ENCODE results near the gene DNMBP. TPM values are rescaled to one million over a fixed set of nuclear protein-coding genes. Genes with fewer than 3 reads are reported as not detected.

The DNMBP gene
- total RNA-seq, 6 donors from 2014 or later = 10.1 to 18.9 (median 12.6) TPM

DNA sequence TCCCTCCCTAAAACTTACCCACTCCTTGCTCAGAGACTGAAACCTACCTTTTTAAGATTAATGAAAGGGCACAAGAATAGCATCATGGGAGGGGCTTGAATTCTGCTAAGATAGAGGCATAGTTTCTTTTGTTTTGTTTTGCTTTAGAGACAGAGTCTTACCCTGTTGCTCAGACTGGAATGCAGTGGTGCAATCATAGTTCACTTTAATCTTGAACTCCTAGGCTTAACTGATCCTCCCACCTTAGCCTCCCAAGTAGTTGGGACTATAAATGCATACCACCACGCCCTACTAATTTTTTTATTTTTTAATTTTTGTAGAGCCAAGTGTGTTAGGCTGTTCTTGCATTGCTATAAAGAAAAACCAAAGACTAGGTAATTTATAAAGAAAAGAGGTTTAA, 17.7 kb upstream of the DNMBP start:
- no peaks in the 10 kb centered on the region for H3K36me3 ChIP-seq
- no peak for ATAC-seq (ENCODE audit: low FRiP score in 2 of 2)
- no peak overlapping the region for H3K27ac ChIP-seq
- H3K4me3 ChIP-seq = no peak overlapping the region
- no peak for DNase-seq
- 92 to 96% methylated on average over 1 of the region's 1 CpG for WGBS, 2 donors
- H3K9me3 ChIP-seq = peaks cover 0 to 9% (median 1%) of the 10 kb centered on the region in 4 donors
- TF ChIP-seq POLR2AphosphoS5 (IDR thresholded peaks at IDR 0.05) (no peak), EP300 (IDR thresholded peaks at IDR 0.05) (no peak), POLR2A (IDR thresholded peaks at IDR 0.05) (no peak), CTCF (IDR thresholded peaks at IDR 0.05) (no peak)
- H3K27me3 ChIP-seq = no peaks in the 10 kb centered on the region
- no peaks in the 10 kb centered on the region for H3K4me1 ChIP-seq

DNA sequence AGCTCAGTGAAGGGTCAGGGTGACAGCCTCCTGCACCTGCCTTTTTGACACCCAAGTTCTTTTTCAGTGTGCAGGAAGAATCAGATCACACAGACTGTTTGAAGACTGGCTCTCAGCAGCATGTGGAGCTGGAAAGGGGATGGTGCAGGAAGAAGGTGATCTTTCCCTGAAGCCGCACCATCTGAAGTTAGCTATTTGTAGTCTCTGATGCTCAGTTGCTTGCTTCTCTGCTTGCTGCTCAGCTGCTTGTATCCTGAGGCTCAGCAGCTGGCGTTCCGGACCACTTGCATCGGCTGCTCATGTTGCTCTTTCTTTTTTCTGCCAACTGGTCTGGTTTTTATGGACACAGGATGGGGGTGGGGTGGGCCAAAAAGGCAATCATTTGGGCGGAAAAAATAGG, 15.8 kb upstream of the DNMBP start:
- H3K4me3 ChIP-seq = no peak overlapping the region
- H3K4me1 ChIP-seq = no peaks in the 10 kb centered on the region
- WGBS, 2 donors = 83 to 89% methylated on average over 5 of the region's 5 CpGs
- no peaks in the 10 kb centered on the region for H3K36me3 ChIP-seq
- DNase-seq (no peak), ATAC-seq (ENCODE audit: low FRiP score in 2 of 2) (no peak)
- no peak overlapping the region for H3K27ac ChIP-seq
- peaks cover 0 to 9% (median 1%) of the 10 kb centered on the region in 4 donors for H3K9me3 ChIP-seq
- H3K27me3 ChIP-seq = no peaks in the 10 kb centered on the region
- TF ChIP-seq POLR2AphosphoS5 (IDR thresholded peaks at IDR 0.05) (no peak), EP300 (IDR thresholded peaks at IDR 0.05) (no peak), POLR2A (IDR thresholded peaks at IDR 0.05) (no peak), CTCF (IDR thresholded peaks at IDR 0.05) (no peak)

GRCh38 chr10:100024748-100025147, 15.0 kb upstream of the DNMBP start:
- WGBS, 2 donors = 87 to 93% methylated on average over 11 of the region's 11 CpGs
- Histone ChIP-seq H3K9me3 (peaks cover 0 to 9% (median 1%) of the 10 kb centered on the region in 4 donors), H3K4me1 (no peaks in the 10 kb centered on the region), H3K36me3 (no peaks in the 10 kb centered on the region), H3K27ac (no peak overlapping the region), H3K27me3 (no peaks in the 10 kb centered on the region), H3K4me3 (no peak overlapping the region)
- no peak for ATAC-seq (ENCODE audit: low FRiP score in 2 of 2)
- no peak for DNase-seq
- TF ChIP-seq EP300 (IDR thresholded peaks at IDR 0.05) (no peak), POLR2AphosphoS5 (IDR thresholded peaks at IDR 0.05) (no peak), POLR2A (IDR thresholded peaks at IDR 0.05) (no peak), CTCF (IDR thresholded peaks at IDR 0.05) (no peak)

GRCh38 chr10:100022403-100022802, 12.7 kb upstream of the DNMBP start:
- H3K9me3 ChIP-seq = no peaks in the 10 kb centered on the region
- 72 to 79% methylated on average over 2 of the region's 2 CpGs for WGBS, 2 donors
- TF ChIP-seq POLR2AphosphoS5 (IDR thresholded peaks at IDR 0.05) (no peak), CTCF (IDR thresholded peaks at IDR 0.05) (no peak), POLR2A (IDR thresholded peaks at IDR 0.05) (no peak), EP300 (IDR thresholded peaks at IDR 0.05) (no peak)
- H3K27ac ChIP-seq = no peak overlapping the region
- no peaks in the 10 kb centered on the region for H3K27me3 ChIP-seq
- H3K4me1 ChIP-seq = no peaks in the 10 kb centered on the region
- ATAC-seq (ENCODE audit: low FRiP score in 2 of 2) (no peak), DNase-seq (no peak)
- no peak overlapping the region for H3K4me3 ChIP-seq
- no peaks in the 10 kb centered on the region for H3K36me3 ChIP-seq

- 89 to 95% methylated on average over 1 of the region's 1 CpG for WGBS, 2 donors
- ATAC-seq (ENCODE audit: low FRiP score in 2 of 2) = no peak
- Histone ChIP-seq H3K9me3 (no peaks in the 10 kb centered on the region), H3K27me3 (no peaks in the 10 kb centered on the region), H3K27ac (no peak overlapping the region), H3K36me3 (no peaks in the 10 kb centered on the region), H3K4me3 (no peak overlapping the region), H3K4me1 (no peaks in the 10 kb centered on the region)
- DNase-seq = no peak
- TF ChIP-seq CTCF (IDR thresholded peaks at IDR 0.05) (no peak), POLR2A (IDR thresholded peaks at IDR 0.05) (no peak), EP300 (IDR thresholded peaks at IDR 0.05) (no peak), POLR2AphosphoS5 (IDR thresholded peaks at IDR 0.05) (no peak)
Measured at GRCh38 chr10:100021322-100021721, 11.6 kb upstream of the DNMBP start.
